Measurements from ENCODE around the gene SNAP25.

GRCh38 chr20:10221021-10221420, 2.4 kb downstream of the SNAP25 start:
- no peak for TF ChIP-seq CTCF (IDR thresholded peaks at IDR 0.05)
- no peak for TF ChIP-seq POLR2A (IDR thresholded peaks at IDR 0.05)
